HCT116 (cell line): ENCODE data around the gene MRM3. TPM values are rescaled to one million over a fixed set of nuclear protein-coding genes. Genes with fewer than 3 reads are reported as not detected.

Experiments
- ATAC-seq: fragments of 200-7000 bp; cut with Tn5 transposase; 2 replicates; pipeline ENCODE4 v1.9.1; 2020; ENCODE audit warnings: mild to moderate bottlenecking, moderate library complexity
- BruUV-seq: library from RNA; stranded (reverse); fragments of 400-500 nt; replicated peaks from 2 replicates; lab custom pipeline; 2021; lab: Mats Ljungman, UMichigan
- CTCF ChIA-PET: fragments of 300-600 bp; sonication (Branson Sonifier 250); formaldehyde crosslinking; loops from one replicate; lab custom pipeline; 2021; ENCODE audit warnings: antibody characterized with exemption; lab: Charles Lee
- POLR2A ChIA-PET: fragments of 300-600, 350-600 bp; sonication (Branson Sonifier 250); formaldehyde crosslinking; loops from one replicate; lab custom pipeline; 2021; ENCODE audit warnings: antibody characterized with exemption; lab: Charles Lee
- RAD21 ChIA-PET, 2 experiments: fragments of 300-600 bp; sonication (Branson Sonifier 250); formaldehyde crosslinking; loops; one replicate each; lab custom pipeline; 2023; ENCODE audit warnings: low total read pairs in 2 of 2; ENCODE audit not compliant: uncharacterized antibody in 2 of 2, unreplicated experiment in 2 of 2, low non-redundant PET in 1 of 2; lab: Charles Lee
- DNase-seq: peaks from one replicate; pipeline ENCODE4 v3.0.0-alpha.2; 2010; ENCODE audit warnings: low read depth, low spot score
- H2AFZ ChIP-seq: fragments of 200-600 bp; shearing (Covaris generic), sonication (generic); 2 replicates; pipeline ENCODE4 v1.6.1; 2017; ENCODE audit warnings: low read depth, mixed run types, mixed read lengths, antibody characterized with exemption, low read length; ENCODE audit not compliant: poor library complexity, severe bottlenecking
- H3K27ac ChIP-seq: 2 replicates; pipeline ENCODE4 v1.5.1; 2012; ENCODE audit warnings: low read depth, low read length
- H3K27me3 ChIP-seq: fragments of 200-600 bp; sonication (generic); 2 replicates; pipeline ENCODE4 v1.6.1; 2016; ENCODE audit warnings: mixed run types, low read length, mixed read lengths; ENCODE audit not compliant: insufficient read depth
- H3K36me3 ChIP-seq, 2 experiments: fragments of 200-500 bp in 1 of 2; fragments of 200-600 bp in 1 of 2; sonication (Bioruptor generic) in 1 of 2; sonication (generic) in 1 of 2; 2 replicates each; pipeline versions ENCODE4 v1.5.1 to v1.6.1; 2014 to 2016; ENCODE audit warnings: low read length in 2 of 2, inconsistent platforms in 1 of 2, mixed read lengths in 1 of 2, mixed run types in 1 of 2; ENCODE audit not compliant: insufficient read depth in 2 of 2, control insufficient read depth in 1 of 2
- H3K4me1 ChIP-seq, 2 experiments: fragments of 200-600 bp in 1 of 2; sonication (generic) in 1 of 2; 2 replicates each; pipeline versions ENCODE4 v1.5.1 to v1.6.1; 2012 to 2017; ENCODE audit warnings: low read length in 2 of 2, inconsistent platforms in 1 of 2, mild to moderate bottlenecking in 1 of 2, mixed read lengths in 1 of 2, mixed run types in 1 of 2, moderate library complexity in 1 of 2; ENCODE audit not compliant: insufficient read depth in 2 of 2, control insufficient read depth in 1 of 2
- H3K4me2 ChIP-seq: fragments of 200-600 bp; sonication (generic); 2 replicates; pipeline ENCODE4 v1.6.1; 2017; ENCODE audit warnings: mixed run types, low read length, mixed read lengths
- H3K4me3 ChIP-seq, 2 experiments: fragments of 200-600 bp in 1 of 2; sonication (generic) in 1 of 2; replicated peaks in 1 of 2; 2 replicates each; pipeline ENCODE4 v1.5.1; 2011 to 2016; ENCODE audit warnings: low read length in 2 of 2, control low read depth in 1 of 2, low read depth in 1 of 2, mild to moderate bottlenecking in 1 of 2, mixed read lengths in 1 of 2, mixed run types in 1 of 2
- H3K79me2 ChIP-seq: fragments of 200-600 bp; sonication (generic); 2 replicates; pipeline ENCODE4 v1.6.1; 2017; ENCODE audit warnings: mild to moderate bottlenecking, mixed run types, low read length, moderate library complexity, mixed read lengths; ENCODE audit not compliant: insufficient read depth
- H3K9ac ChIP-seq: fragments of 200-600 bp; sonication (generic); 2 replicates; pipeline ENCODE4 v1.6.1; 2016; ENCODE audit warnings: low read length, mixed read lengths
- H3K9me2 ChIP-seq: fragments of 200-600 bp; sonication (generic), shearing (Covaris generic); 2 replicates; pipeline ENCODE4 v1.6.1; 2017; ENCODE audit warnings: mixed run types, mild to moderate bottlenecking, moderate library complexity; ENCODE audit not compliant: insufficient read depth
- H3K9me3 ChIP-seq, 2 experiments: fragments of 200-500 bp in 1 of 2; fragments of 200-600 bp in 1 of 2; sonication (Bioruptor generic) in 1 of 2; sonication (generic) in 1 of 2; 2 replicates each; pipeline ENCODE4 v1.6.1; 2014 to 2017; ENCODE audit warnings: low read length in 2 of 2, mixed read lengths in 2 of 2, inconsistent platforms in 1 of 2, low read depth in 1 of 2, mild to moderate bottlenecking in 1 of 2, mixed run types in 1 of 2, moderate library complexity in 1 of 2; ENCODE audit not compliant: control insufficient read depth in 1 of 2, insufficient read depth in 1 of 2
- H4K20me1 ChIP-seq: fragments of 200-600 bp; sonication (generic), shearing (Covaris generic); 2 replicates; pipeline ENCODE4 v1.6.1; 2017; ENCODE audit warnings: mixed run types, mild to moderate bottlenecking, moderate library complexity; ENCODE audit not compliant: insufficient read depth
- CBX3 ChIP-seq: IDR thresholded peaks from 2 replicates; pipeline ENCODE4 v1.6.1; 2012; ENCODE audit warnings: low read depth
- EZH2phosphoT487 ChIP-seq: fragments of 200-600 bp; IDR thresholded peaks from 2 replicates; pipeline ENCODE4 v1.6.1; 2018; ENCODE audit warnings: antibody characterized with exemption, borderline replicate concordance
- FOSL1 ChIP-seq: IDR thresholded peaks from 2 replicates; pipeline ENCODE4 v1.6.1; 2012; ENCODE audit warnings: low read depth
- POLR2A ChIP-seq: IDR thresholded peaks from 2 replicates; pipeline ENCODE4 v1.7.0; 2011; ENCODE audit warnings: borderline replicate concordance; ENCODE audit not compliant: insufficient read depth, insufficient read length; ENCODE audit errors: extremely low read depth
- POLR2AphosphoS5 ChIP-seq: IDR thresholded peaks from 2 replicates; pipeline ENCODE4 v1.6.1; 2011; ENCODE audit warnings: mild to moderate bottlenecking, low read depth, low read length, moderate library complexity
- RAD21 ChIP-seq: IDR thresholded peaks from 2 replicates; pipeline ENCODE4 v1.6.1; 2012; ENCODE audit warnings: low read depth, mild to moderate bottlenecking
- SP1 ChIP-seq: IDR thresholded peaks from 2 replicates; pipeline ENCODE4 v1.6.1; 2012; ENCODE audit warnings: low read depth
- SRF ChIP-seq: IDR thresholded peaks from 2 replicates; pipeline ENCODE4 v1.6.1; 2012; ENCODE audit warnings: low read depth
- ZFX ChIP-seq: fragments of 450-650 bp; IDR thresholded peaks from 2 replicates; pipeline ENCODE4 v1.6.1; 2017
- ZNF274 ChIP-seq: fragments of 200-500 bp; sonication (Bioruptor generic); IDR thresholded peaks from 2 replicates; pipeline ENCODE4 v1.6.1; 2014; ENCODE audit warnings: mild to moderate bottlenecking, low read depth, low read length, inconsistent platforms
- intact Hi-C: fragments of 100-400 bp; cut with micrococcal nuclease; formaldehyde crosslinking; loops from 2 replicates; pipeline ENCODE4 v1.10.0; 2022
- total RNA-seq: library from RNA; stranded (reverse); gene quantifications from one replicate; pipeline ENCODE4 v1.2.1, GENCODE V29; 2021; ENCODE audit not compliant: unreplicated experiment
- TF ChIP-seq, protein P1 (sequence below): IDR thresholded peaks from 2 replicates; pipeline ENCODE4 v1.6.1; 2012; ENCODE audit warnings: low read depth
- TF ChIP-seq, protein P2 (sequence below): IDR thresholded peaks from 2 replicates; pipeline ENCODE4 v1.6.1; 2012

The MRM3 gene
- total RNA-seq, 1 experiment from 2014 or later: 32.6 TPM

DNA sequence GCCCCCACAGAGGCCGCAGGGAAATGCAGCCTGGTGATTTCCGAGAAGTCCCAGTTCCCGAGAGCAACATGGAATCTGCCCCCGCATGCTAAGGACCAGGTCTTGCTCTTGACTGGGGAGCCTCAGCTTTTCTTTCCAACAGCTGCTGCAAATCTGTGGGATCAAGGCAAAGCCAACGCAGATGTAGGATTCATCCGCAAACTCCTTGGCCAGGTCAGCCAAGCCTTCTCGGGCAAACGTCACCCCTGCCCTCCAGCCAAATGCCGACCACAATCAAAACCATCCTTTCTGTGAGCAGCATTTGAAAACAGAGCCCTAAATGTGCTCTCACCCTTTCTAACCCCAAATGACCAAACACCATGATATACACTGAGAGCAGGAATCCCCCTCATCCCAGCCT, 54.0 kb downstream of the MRM3 start:
- no TSS peak for BruUV-seq
- TF ChIP-seq, protein P1, sequence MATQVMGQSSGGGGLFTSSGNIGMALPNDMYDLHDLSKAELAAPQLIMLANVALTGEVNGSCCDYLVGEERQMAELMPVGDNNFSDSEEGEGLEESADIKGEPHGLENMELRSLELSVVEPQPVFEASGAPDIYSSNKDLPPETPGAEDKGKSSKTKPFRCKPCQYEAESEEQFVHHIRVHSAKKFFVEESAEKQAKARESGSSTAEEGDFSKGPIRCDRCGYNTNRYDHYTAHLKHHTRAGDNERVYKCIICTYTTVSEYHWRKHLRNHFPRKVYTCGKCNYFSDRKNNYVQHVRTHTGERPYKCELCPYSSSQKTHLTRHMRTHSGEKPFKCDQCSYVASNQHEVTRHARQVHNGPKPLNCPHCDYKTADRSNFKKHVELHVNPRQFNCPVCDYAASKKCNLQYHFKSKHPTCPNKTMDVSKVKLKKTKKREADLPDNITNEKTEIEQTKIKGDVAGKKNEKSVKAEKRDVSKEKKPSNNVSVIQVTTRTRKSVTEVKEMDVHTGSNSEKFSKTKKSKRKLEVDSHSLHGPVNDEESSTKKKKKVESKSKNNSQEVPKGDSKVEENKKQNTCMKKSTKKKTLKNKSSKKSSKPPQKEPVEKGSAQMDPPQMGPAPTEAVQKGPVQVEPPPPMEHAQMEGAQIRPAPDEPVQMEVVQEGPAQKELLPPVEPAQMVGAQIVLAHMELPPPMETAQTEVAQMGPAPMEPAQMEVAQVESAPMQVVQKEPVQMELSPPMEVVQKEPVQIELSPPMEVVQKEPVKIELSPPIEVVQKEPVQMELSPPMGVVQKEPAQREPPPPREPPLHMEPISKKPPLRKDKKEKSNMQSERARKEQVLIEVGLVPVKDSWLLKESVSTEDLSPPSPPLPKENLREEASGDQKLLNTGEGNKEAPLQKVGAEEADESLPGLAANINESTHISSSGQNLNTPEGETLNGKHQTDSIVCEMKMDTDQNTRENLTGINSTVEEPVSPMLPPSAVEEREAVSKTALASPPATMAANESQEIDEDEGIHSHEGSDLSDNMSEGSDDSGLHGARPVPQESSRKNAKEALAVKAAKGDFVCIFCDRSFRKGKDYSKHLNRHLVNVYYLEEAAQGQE: no peak
- TF ChIP-seq POLR2A (no peak), SP1 (no peak), SRF (no peak), FOSL1 (no peak), CBX3 (no peak), ZNF274 (no peak), EZH2phosphoT487 (no peak)
- no peaks in the 10 kb centered on the region for H3K9me3 ChIP-seq
- H3K27me3 ChIP-seq: no peaks in the 10 kb centered on the region
- H4K20me1 ChIP-seq: no peaks in the 10 kb centered on the region
- RAD21 ChIA-PET: no interaction called here
- peaks cover 0 to 4% of the 10 kb centered on the region in 2 experiments; a peak in 1 of 4 replicates for H3K4me1 ChIP-seq
- H3K4me2 ChIP-seq: no peak overlapping the region
- no peak overlapping the region for H3K9ac ChIP-seq
- no peak overlapping the region for H2AFZ ChIP-seq
- CTCF ChIA-PET: no interaction called here
- no peak overlapping the region for H3K4me3 ChIP-seq
- no peaks in the 10 kb centered on the region for H3K9me2 ChIP-seq
- H3K27ac ChIP-seq: no peak overlapping the region
- intact Hi-C loops: no loop called here
- DNase-seq (no peak), ATAC-seq (no peak)
- H3K79me2 ChIP-seq: peaks cover 49% of the 10 kb centered on the region
- no peaks in the 10 kb centered on the region for H3K36me3 ChIP-seq
- POLR2A ChIA-PET: no interaction called here

DNA sequence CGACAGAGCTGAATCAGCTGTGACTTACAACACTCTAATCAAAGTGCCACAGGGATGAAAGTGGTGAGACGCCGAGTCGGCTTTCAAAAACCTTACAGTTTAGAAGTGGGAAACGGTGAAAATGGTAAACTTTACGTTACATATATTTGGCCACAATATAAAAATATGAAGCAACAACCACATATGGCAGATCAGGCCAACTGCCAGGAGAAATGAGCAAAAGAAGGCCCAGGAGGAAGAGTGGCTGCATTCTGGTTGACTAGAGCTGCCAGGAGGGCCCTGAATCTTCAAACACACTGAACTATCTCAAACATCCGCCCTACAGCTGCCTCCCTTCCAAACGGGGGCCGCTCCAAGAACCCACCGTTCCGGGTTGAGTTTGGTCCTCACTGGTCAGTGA, 56.3 kb downstream of the MRM3 start:
- ATAC-seq (no peak), DNase-seq (no peak)
- RAD21 ChIA-PET: no interaction called here
- Histone ChIP-seq H3K9ac (no peak overlapping the region), H3K4me3 (no peak overlapping the region), H4K20me1 (no peaks in the 10 kb centered on the region), H3K27ac (no peak overlapping the region), H3K79me2 (peaks cover 58% of the 10 kb centered on the region), H3K36me3 (no peaks in the 10 kb centered on the region), H3K4me2 (no peak overlapping the region), H3K9me2 (no peaks in the 10 kb centered on the region), H3K9me3 (no peaks in the 10 kb centered on the region), H3K4me1 (peaks cover 0 to 4% of the 10 kb centered on the region in 2 experiments; a peak in 1 of 4 replicates), H2AFZ (no peak overlapping the region), H3K27me3 (no peaks in the 10 kb centered on the region)
- no TSS peak for BruUV-seq
- no peak for TF ChIP-seq ZFX
- TF ChIP-seq RAD21: no peak
- no peak for TF ChIP-seq FOSL1
- no peak for TF ChIP-seq ZNF274
- no peak for TF ChIP-seq POLR2AphosphoS5
- TF ChIP-seq POLR2A: no peak
- TF ChIP-seq SRF: no peak
- TF ChIP-seq, protein P2, sequence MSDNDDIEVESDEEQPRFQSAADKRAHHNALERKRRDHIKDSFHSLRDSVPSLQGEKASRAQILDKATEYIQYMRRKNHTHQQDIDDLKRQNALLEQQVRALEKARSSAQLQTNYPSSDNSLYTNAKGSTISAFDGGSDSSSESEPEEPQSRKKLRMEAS: no peak
- CTCF ChIA-PET: no interaction called here
- intact Hi-C loops: no loop called here
- POLR2A ChIA-PET: no interaction called here
